K562 (cell line): Measurements from ENCODE around the gene NADK. TPM values are rescaled to one million over a fixed set of nuclear protein-coding genes. Genes with fewer than 3 reads are reported as not detected.

Source experiments
- ASH1L ChIP-seq: fragments of 450-650 bp; IDR thresholded peaks from 2 replicates; pipeline ENCODE4 v1.6.1; 2018; ENCODE audit warnings: borderline replicate concordance, mild to moderate bottlenecking, low read depth; ENCODE audit not compliant: partially characterized antibody
- BACH1 ChIP-seq: fragments of 200-800 bp; sonication (Bioruptor generic); IDR thresholded peaks from 2 replicates; pipeline ENCODE4 v1.6.1; 2016; ENCODE audit warnings: missing genetic modification characterization, missing compliant biosample characterization
- CXXC5 ChIP-seq: fragments of 250-450 bp; sonication (Bioruptor Pico); IDR thresholded peaks from 2 replicates; pipeline ENCODE4 v1.8.0; 2022; ENCODE audit warnings: inconsistent platforms, mild to moderate bottlenecking, moderate library complexity
- ILF3 ChIP-seq: fragments of 450-650 bp; IDR thresholded peaks from 2 replicates; pipeline ENCODE4 v1.6.1; 2018; ENCODE audit warnings: antibody characterized with exemption, mild to moderate bottlenecking, moderate library complexity, borderline replicate concordance
- NCOA2 ChIP-seq, 2 experiments: fragments of 450-650 bp; IDR thresholded peaks; 2 replicates each; pipeline ENCODE4 v1.6.1; 2018; ENCODE audit warnings: mild to moderate bottlenecking in 2 of 2, moderate library complexity in 1 of 2; ENCODE audit not compliant: partially characterized antibody in 2 of 2
- NFYB ChIP-seq: IDR thresholded peaks from 2 replicates; pipeline ENCODE4 v1.6.1; 2011; ENCODE audit warnings: mild to moderate bottlenecking, moderate library complexity; ENCODE audit not compliant: insufficient read length; ENCODE audit errors: extremely low read depth
- RBFOX2 ChIP-seq: fragments of 200-400 bp; formaldehyde crosslinking; IDR thresholded peaks from 2 replicates; pipeline ENCODE4 v1.6.1; 2017; ENCODE audit warnings: low read depth, mild to moderate bottlenecking, low read length, moderate library complexity
- SAFB ChIP-seq: fragments of 200-400 bp; formaldehyde crosslinking; IDR thresholded peaks from 2 replicates; pipeline ENCODE4 v1.6.1; 2017; ENCODE audit warnings: low read depth, low read length, borderline replicate concordance
- STAT5B ChIP-seq: fragments of 250-450 bp; sonication (Bioruptor Pico); IDR thresholded peaks from 2 replicates; pipeline ENCODE4 v1.8.0; 2021; ENCODE audit warnings: mild to moderate bottlenecking, inconsistent platforms
- XRCC4 ChIP-seq: IDR thresholded peaks from one replicate; pipeline ENCODE4 v1.6.1; 2011; ENCODE audit not compliant: insufficient read depth, insufficient read length; ENCODE audit errors: extremely low read depth
- ZFP1 ChIP-seq: fragments of 450-650 bp; formaldehyde crosslinking; IDR thresholded peaks from 2 replicates; pipeline ENCODE4 v1.4.0; 2020; ENCODE audit warnings: mild to moderate bottlenecking, mixed read lengths
- ZNF431 ChIP-seq: sonication (generic); formaldehyde crosslinking; IDR thresholded peaks from 2 replicates; pipeline ENCODE4 v1.8.0; 2022; ENCODE audit warnings: mild to moderate bottlenecking, missing genetic modification reagents
- ZNF561 ChIP-seq: fragments of 450-650 bp; formaldehyde crosslinking; conservative IDR thresholded peaks from 2 replicates; pipeline ENCODE4 v1.4.0; 2020; ENCODE audit warnings: mild to moderate bottlenecking, moderate library complexity
- ZNF766 ChIP-seq: fragments of 200-800 bp; sonication (Bioruptor generic); conservative IDR thresholded peaks from 2 replicates; pipeline ENCODE4 v1.6.1; 2016; ENCODE audit warnings: missing genetic modification characterization, missing compliant biosample characterization
- polyA plus RNA-seq, 8 experiments: library from polyadenylated mRNA; depleted of rRNA in 4 of 8; stranded (reverse) in 5 of 8; unstranded in 3 of 8; fragments of >200 nt; fragmentation: Nextera tagmentation in 2 of 8; fragmentation: Illumina TruSeq in 1 of 8; extraction: Ambion mirVana in 2 of 8; extraction: Trizol in 1 of 8; gene quantifications; 2 replicates each; pipeline versions ENCODE4 v1.2.1 to v1.2.3, GENCODE V29; 2011 to 2014; ENCODE audit warnings: inconsistent platforms in 1 of 8, missing spikeins in 1 of 8
- total RNA-seq, 7 experiments: library from RNA; depleted of rRNA in 6 of 7; stranded (reverse); fragments of >200 nt in 6 of 7; fragmentation: Illumina TruSeq in 2 of 7; extraction: Trizol in 2 of 7; gene quantifications; 2 replicates each; pipeline versions ENCODE4 v1.2.1 to v1.2.3, GENCODE V29; 2011 to 2021; ENCODE audit warnings: low replicate concordance in 1 of 7
- TF ChIP-seq, protein P1 (sequence below): sonication (generic); formaldehyde crosslinking; IDR thresholded peaks from 2 replicates; pipeline ENCODE4 v1.8.1; 2022; ENCODE audit warnings: missing genetic modification reagents
- TF ChIP-seq, protein P2 (sequence below): fragments of 250-450 bp; sonication (Bioruptor Pico); IDR thresholded peaks from 2 replicates; pipeline ENCODE4 v1.4.0; 2020; ENCODE audit warnings: borderline replicate concordance
- TF ChIP-seq, protein P3 (sequence below), 2 experiments: fragments of 450-650 bp in 1 of 2; sonication (generic) in 1 of 2; formaldehyde crosslinking in 1 of 2; IDR thresholded peaks in 1 of 2; conservative IDR thresholded peaks in 1 of 2; 2 replicates each; pipeline versions ENCODE4 v1.6.1 to v1.8.1; 2016 to 2023; ENCODE audit warnings: mild to moderate bottlenecking in 2 of 2, moderate library complexity in 2 of 2, inconsistent platforms in 1 of 2, missing genetic modification reagents in 1 of 2
- TF ChIP-seq, protein P4 (sequence below): fragments of 450-650 bp; IDR thresholded peaks from 2 replicates; pipeline ENCODE4 v1.6.1; 2016; ENCODE audit warnings: mild to moderate bottlenecking
- TF ChIP-seq, protein P5 (sequence below): fragments of 250-450 bp; sonication (Bioruptor Pico); IDR thresholded peaks from 2 replicates; pipeline ENCODE4 v1.8.0; 2022; ENCODE audit warnings: moderate library complexity, mild to moderate bottlenecking, inconsistent platforms

NADK gene
- total and polyA plus RNA-seq, 9 of the 15 experiments (the other 6 are each of a cell fraction or from before 2014, with no cell fraction given), result 1.5 to 135 (median 75.1) TPM

DNA sequence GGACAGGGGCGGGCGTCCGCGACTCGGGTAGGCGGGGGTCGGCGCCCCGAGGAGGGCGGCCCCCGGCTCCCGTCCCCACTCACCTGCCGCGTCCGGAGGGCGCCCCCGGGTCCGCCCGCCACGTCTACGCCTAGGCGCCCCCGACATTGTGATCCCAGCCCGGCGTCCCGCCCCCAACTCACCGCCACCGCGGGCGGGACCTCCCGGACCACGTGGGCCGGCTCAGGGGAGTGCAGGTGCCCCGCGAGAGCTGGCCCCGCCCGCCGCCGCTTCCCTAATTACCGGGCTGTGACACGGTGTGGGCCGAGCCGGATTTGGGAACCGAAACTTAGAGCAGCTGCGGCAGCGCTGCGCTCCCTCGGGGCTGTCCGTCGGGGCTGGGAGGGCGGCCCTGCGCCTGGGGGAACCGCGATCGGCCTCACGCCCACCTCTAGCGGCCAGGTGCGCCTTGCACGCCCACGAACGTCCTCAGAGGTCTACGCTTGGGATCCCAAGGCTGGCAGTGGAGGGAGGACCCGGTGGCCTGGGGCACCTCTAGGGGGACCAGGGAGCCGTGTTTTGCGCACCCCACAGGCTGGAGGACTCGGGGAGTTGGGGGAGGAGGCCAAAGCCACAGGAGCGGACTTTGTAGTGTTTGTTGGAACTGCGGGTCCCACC, 521 bp upstream of the NADK start (continued):
- TF ChIP-seq, protein P1, sequence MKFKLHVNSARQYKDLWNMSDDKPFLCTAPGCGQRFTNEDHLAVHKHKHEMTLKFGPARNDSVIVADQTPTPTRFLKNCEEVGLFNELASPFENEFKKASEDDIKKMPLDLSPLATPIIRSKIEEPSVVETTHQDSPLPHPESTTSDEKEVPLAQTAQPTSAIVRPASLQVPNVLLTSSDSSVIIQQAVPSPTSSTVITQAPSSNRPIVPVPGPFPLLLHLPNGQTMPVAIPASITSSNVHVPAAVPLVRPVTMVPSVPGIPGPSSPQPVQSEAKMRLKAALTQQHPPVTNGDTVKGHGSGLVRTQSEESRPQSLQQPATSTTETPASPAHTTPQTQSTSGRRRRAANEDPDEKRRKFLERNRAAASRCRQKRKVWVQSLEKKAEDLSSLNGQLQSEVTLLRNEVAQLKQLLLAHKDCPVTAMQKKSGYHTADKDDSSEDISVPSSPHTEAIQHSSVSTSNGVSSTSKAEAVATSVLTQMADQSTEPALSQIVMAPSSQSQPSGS (CRISPR knock-in tag), result no peak; the same call in 1 of the 2 replicates
- peak; percentile 48 for TF ChIP-seq SAFB
- TF ChIP-seq RBFOX2, result peak; percentile 80
- no peak for TF ChIP-seq ASH1L
- no peak for TF ChIP-seq STAT5B (CRISPR knock-in tag)
- TF ChIP-seq, protein P2, sequence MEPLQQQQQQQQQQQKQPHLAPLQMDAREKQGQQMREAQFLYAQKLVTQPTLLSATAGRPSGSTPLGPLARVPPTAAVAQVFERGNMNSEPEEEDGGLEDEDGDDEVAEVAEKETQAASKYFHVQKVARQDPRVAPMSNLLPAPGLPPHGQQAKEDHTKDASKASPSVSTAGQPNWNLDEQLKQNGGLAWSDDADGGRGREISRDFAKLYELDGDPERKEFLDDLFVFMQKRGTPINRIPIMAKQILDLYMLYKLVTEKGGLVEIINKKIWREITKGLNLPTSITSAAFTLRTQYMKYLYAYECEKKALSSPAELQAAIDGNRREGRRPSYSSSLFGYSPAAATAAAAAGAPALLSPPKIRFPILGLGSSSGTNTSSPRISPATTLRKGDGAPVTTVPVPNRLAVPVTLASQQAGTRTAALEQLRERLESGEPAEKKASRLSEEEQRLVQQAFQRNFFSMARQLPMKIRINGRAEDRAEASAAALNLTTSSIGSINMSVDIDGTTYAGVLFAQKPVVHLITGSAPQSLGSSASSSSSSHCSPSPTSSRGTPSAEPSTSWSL (CRISPR knock-in tag), result no peak
- TF ChIP-seq, protein P3, sequence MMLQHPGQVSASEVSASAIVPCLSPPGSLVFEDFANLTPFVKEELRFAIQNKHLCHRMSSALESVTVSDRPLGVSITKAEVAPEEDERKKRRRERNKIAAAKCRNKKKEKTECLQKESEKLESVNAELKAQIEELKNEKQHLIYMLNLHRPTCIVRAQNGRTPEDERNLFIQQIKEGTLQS (IDR thresholded peaks at IDR 0.05), result no peak
- TF ChIP-seq, protein P3 (CRISPR knock-in tag; conservative IDR thresholded peaks at IDR 0.05), result no peak
- peak; percentile 37; the same call in 1 of the 2 replicates for TF ChIP-seq ILF3
- TF ChIP-seq XRCC4, result no peak
- no peak for TF ChIP-seq ZFP1 (CRISPR knock-in tag)
- TF ChIP-seq ZNF766 (CRISPR knock-in tag), result no peak
- no peak; the same call in 1 of the 2 replicates for TF ChIP-seq ZNF431 (CRISPR knock-in tag)
- TF ChIP-seq CXXC5 (CRISPR knock-in tag), result peak; percentile 44
- no peak for TF ChIP-seq ZNF561 (CRISPR knock-in tag)
- TF ChIP-seq NCOA2 (IDR thresholded peaks at IDR 0.05; ENCODE audit: partially characterized antibody in 2 of 2), result no peak
- no peak for TF ChIP-seq BACH1 (tag)
- TF ChIP-seq, protein P4, sequence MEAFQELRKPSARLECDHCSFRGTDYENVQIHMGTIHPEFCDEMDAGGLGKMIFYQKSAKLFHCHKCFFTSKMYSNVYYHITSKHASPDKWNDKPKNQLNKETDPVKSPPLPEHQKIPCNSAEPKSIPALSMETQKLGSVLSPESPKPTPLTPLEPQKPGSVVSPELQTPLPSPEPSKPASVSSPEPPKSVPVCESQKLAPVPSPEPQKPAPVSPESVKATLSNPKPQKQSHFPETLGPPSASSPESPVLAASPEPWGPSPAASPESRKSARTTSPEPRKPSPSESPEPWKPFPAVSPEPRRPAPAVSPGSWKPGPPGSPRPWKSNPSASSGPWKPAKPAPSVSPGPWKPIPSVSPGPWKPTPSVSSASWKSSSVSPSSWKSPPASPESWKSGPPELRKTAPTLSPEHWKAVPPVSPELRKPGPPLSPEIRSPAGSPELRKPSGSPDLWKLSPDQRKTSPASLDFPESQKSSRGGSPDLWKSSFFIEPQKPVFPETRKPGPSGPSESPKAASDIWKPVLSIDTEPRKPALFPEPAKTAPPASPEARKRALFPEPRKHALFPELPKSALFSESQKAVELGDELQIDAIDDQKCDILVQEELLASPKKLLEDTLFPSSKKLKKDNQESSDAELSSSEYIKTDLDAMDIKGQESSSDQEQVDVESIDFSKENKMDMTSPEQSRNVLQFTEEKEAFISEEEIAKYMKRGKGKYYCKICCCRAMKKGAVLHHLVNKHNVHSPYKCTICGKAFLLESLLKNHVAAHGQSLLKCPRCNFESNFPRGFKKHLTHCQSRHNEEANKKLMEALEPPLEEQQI, result no peak
- TF ChIP-seq, protein P5, sequence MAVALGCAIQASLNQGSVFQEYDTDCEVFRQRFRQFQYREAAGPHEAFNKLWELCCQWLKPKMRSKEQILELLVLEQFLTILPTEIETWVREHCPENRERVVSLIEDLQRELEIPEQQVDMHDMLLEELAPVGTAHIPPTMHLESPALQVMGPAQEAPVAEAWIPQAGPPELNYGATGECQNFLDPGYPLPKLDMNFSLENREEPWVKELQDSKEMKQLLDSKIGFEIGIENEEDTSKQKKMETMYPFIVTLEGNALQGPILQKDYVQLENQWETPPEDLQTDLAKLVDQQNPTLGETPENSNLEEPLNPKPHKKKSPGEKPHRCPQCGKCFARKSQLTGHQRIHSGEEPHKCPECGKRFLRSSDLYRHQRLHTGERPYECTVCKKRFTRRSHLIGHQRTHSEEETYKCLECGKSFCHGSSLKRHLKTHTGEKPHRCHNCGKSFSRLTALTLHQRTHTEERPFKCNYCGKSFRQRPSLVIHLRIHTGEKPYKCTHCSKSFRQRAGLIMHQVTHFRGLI (CRISPR knock-in tag), result no peak
- TF ChIP-seq NFYB, result no peak
